ENCODE results near the gene RABGAP1.

Gene RABGAP1

DNA sequence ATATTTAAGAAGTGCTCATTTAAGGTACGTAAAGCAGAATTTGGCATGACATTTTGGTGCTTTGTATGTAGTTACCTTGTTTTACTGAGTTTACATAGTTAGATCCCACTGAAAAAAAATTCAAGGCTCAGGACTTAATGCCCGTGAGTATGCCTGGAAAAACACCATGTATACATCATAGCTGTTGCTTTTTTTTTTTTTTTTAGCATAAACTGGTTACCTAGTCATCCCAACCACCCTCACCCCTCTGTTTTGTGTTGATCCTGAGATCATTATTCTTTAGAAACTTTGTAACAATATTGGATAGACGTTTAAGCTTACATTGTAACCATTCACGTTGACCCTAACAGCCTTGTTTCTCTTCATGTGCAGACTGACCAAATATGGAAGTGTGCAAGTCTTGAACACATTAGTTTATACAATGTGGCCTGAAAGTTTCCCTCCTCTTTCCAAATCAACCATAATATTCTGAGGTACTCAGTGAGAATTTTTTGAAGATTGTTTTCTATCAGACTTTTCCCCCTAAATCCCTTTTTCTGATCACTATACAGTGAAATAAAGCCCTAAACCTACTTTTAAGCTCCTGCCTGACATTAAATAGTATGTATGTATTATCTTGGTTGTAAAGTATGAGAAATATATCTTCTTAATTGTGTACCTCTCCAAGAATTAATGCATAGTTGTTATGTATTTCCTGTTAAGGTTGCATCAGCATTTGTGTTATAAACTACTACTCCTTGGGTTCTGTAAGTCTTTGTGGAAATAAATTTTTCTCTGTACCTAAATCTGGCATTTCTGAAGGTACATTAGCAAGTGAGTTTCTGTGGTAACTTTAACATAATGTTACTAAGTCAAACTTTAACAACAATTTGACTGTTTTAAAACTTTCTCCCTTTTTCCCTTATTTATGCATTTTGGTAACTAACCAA is 4.4 kb downstream of the RABGAP1 start:
- DNase-seq = no peak

DNA sequence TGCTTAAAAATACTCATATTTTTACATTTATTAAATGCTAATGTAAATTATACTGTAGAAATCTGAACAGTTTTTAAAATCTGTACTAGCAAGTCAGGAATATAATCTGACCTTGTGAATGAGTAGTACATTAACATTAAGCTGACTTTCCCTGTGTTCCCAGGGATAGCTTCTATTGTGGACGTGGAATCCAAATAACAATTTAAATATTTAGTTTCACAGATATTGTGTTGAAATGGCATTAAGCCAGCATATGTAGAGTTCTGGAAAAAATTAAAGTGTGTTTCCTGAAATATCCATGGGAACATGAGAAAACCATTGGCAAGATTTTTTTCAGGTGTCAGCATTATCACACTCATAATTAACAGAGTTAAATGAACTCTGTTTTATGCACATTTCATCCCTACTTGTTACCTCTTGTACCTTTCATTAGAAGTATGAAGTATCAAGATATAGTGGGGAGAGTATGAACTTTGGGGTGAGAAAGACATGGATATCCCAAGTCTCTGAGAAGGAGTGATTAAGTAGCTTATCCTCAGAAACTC is 5.7 kb downstream of the RABGAP1 start:
- no peak for DNase-seq

DNA sequence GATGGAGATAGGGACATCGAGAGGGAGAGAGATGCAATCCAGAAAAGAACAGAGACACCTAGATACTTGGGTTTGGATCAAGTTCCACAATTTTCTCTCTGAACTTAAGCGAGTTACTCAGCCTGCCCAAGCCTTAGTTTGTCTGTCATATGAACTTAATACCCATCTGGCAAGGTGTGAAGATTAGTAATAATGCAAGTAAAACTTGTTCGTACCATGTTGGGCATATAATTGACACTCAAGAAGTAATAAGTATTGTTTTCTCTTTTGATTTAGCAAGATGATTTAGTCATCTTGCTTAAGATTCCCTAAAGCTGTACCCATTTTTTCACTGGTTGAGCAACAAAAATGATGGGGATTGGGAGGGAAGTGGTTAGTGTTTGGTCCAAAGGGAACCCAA is 7.5 kb downstream of the RABGAP1 start:
- no peak for DNase-seq

DNA sequence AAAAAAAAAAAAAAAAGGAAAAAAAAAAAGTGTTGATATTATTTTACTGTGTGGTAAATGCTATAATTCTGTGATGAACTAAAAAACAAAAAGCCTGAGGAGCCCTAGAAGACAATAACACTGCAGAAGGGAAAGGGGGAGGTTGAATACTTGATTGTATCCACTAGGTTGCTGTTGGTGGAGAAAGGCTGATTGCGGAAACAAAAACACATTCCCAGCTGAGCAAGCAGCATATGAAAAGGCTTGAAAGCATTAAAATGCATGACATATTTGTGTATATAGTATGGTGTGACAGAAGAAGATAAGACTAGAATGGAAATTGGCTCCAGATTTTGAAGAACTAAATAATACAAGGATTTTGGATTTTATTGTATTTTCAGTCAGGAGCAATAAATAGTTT is 8.9 kb downstream of the RABGAP1 start:
- DNase-seq = no peak

DNA sequence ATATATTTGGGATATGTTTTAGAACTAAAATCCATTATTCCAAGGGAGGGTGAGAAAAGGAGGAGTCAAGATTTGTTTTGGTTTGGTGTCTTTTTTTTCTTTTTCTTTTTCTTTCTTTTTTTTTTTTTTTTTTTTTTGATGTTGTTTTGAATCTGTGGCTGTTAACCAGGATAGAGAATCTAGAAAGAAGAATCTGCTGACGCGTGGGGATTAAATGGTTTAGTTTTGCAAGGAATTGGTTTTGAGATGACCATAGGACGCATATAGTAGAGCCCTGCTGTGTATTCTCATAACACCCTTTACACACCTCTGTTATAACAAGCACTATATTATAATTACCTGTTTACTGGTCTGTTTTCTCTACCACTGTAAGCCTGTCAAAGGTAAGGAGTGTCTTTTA is 9.4 kb downstream of the RABGAP1 start:
- DNase-seq = no peak

DNA sequence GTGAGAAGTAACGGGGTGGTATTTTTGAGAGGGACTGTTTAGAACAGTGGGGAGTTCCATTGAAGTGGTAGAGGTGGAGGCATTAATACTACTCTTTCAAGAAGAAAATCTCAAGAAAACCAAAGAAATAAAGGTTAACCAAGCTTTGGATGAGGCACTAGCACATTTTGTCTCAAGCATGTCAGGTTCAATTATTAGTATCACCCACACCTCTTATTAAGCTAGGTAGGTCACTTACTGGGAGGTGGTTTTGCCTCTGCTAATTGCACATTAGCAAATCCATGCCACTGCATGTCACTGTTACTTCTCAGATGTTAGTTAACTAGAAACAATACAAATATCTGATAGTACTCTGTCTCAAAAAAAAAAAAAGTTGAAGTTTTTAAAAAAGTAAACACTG is 10.2 kb downstream of the RABGAP1 start:
- DNase-seq = no peak

DNA sequence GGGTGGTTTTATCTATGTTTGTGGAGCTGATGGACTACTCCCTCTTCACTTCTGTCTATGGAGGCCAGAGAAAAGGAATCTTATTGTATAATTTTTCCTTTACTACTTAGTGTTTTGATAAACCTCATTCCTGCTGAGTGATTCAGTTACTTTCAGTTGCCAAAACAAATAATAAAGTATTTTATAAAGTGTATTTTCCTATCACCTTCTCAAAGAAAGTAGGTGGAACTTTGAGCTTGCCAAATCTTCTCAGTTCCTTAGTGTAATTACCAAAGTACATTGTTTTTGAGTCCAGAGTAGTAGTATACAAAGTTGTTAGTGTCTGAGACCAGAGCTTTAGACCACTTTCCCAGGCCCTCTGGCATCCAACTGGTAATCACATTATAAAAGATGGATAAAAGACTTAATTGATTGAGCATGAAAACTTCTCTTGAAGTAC is 13.5 kb downstream of the RABGAP1 start:
- no peak for DNase-seq

DNA sequence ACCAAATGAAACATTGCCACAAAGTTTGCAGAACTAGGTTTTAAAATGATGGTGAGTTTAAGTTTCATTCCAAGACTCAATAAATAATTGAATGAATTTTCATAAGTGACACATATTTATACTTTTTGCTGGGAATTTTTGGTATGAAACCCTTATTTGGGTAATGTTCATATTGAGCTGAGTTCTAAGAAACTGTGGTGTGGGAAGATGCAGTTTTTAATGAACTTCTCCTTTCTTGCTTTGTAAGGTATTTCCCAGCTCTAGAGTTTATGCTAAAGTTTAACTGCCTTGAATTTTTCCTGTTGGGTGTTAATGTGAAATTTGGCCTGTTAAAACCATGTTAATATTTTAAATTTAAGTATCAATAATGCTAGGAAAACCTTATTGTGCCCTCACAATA is 15.1 kb downstream of the RABGAP1 start:
- no peak for DNase-seq

DNA sequence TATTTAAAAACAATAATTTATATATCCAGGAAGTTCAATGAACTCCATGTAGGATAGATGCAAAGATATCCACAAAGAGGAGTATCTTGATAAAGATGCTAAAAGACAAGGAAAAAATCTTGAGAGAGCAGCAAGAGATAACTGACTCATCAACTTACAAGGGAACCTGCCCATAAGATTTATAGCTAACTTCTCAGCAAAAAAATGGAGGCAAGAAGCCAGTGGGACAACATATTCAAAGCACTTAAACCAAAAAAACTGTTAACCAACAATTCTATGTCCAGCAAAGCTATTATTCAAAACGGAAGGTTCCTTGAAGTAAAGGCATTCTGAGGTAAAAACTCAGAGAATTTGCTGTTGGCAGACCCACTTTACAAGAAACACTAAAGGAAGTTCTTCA is 20.3 kb downstream of the RABGAP1 start:
- no peak for DNase-seq

DNA sequence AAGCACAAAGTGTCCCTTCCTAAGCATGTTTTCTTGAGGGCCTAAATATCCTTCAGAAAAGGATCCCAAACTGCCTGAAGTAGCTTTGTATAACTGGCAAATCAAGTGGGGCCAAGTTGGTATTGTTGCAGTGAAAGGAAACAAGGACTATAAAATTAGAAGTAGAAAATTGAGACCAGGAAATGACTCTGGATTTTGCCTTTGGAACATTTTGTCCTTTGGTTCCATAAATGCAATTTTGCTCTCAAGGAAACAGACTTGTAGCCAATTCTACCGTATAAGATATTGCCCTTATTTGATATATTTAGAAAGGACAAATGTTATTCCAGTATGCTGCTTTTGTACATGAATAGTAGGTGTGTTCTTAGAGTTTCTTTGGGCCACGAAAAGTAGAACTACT is 34.4 kb downstream of the RABGAP1 start:
- no peak for DNase-seq

DNA sequence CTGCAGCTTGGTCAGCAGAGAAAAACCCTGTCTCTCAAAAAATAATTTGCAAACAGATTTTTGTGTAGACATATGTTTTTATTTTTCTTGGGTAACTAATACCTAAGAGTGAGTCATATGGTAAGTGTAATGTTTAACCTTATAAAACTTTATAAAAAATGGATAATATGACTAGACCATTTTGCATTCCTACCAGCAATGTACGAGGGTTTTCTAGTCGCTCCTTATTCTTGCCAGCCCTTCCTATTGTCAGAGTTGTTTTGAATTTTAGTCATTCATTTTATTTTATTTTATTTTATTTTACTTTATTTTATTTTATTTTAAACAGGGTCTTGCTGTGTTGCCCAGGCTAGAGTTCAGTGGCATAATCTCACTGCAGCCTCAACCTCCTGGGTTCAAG is 37.8 kb downstream of the RABGAP1 start:
- no peak for DNase-seq

DNA sequence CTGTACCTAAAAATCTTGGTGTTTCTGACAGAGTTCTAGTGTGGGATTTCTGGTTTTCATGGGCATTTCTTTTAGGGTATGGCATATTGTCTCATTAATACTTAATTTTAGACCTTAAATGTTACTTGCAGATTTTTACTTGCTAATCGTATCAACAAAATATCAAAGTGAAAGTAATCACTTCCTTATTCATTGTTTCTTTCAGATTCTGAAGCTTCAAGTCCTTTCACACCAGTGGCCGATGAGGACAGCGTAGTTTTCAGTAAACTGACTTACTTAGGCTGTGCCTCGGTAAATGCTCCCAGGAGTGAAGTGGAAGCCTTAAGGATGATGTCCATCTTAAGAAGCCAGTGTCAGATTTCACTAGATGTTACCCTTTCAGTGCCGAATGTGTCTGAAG is 45.2 kb downstream of the RABGAP1 start:
- DNase-seq = no peak

DNA sequence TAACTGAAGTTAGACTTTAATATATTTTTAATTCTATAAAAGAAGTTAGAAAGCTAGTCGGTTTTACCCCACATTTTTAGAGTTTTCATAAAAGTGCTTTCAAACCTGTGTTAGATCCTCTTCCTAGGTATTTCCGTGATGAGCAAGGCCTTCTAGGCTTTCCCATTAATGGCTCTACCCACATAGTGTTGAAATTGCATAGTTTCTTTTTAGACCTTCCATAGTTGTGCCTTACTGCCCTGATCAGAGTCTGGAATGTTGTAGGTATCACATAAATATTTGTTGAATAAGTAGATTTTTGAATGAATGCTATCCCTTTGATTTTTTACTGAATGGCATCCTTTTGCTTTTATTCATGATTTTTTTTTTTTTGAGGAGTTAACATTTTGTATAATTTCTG is 47.3 kb downstream of the RABGAP1 start:
- DNase-seq = no peak

DNA sequence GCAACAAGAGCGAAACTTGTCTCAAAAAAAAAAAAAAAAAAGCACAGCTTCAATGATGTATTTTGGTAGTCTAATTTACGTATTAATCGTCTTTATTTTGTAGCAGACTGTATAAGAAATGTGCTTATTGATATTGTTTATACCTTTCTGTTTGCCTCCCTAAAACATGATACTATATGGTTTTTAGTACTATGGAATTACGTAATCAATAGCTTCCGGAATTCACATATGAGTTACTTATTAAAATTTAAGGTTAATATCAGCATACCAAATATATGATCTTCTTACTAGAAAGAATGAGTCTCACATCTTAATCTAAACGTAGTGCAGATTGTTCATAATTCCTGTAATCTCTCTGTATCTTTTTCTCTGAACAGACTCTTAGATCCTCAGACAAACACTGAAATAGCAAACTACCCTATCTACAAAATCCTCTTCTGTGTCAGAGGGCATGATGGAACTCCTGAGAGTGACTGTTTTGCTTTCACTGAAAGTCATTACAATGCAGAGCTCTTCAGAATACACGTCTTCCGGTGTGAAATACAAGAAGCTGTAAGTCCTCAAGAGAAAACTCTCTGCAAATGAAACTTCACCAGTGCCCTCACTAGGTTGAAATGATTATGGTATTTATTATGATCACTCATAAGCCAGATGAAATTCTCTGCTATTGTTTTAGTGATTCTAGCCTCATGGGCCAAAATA is 48.3 kb downstream of the RABGAP1 start:
- DNase-seq = no peak

DNA sequence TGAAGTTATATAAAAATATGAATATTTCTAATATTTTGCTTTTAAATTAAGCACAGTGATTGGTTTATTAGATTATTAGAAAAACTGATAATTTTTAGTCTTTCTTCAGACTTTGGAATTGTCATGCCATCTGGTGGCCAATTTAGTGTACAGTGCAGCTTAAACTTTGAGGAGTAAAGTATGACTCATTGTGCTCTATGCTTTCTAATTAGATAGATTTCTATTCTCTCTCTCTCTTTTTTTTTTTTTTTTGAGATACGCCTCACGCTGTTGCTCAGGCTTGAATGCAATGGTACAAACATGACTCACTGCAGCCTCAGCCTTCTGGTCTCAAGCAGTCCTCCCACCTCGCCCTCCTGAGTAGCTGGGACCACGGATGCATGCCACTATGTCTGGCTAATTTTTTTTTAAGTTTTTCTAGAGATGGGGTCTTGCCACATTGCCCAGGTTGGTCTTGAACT is 50.6 kb downstream of the RABGAP1 start:
- no peak for DNase-seq

DNA sequence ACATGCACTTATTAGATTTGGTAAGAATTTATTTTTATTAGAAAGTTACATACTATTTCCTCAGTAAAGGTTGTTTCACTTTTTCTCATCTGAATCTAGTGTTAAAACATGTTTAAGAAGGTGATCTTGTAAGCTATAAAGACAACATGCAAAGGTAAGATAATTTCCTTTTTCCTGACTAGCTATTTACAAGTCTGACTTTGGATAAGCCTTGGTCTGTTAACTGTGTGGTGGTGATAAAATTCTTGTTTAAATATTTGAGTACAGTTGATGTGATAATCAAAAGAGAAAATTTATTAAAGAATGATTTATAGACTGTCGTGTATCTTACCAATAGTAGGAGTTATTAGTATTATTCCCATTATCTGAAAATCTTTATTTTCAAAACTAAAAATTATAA is 55.8 kb downstream of the RABGAP1 start:
- DNase-seq = no peak

DNA sequence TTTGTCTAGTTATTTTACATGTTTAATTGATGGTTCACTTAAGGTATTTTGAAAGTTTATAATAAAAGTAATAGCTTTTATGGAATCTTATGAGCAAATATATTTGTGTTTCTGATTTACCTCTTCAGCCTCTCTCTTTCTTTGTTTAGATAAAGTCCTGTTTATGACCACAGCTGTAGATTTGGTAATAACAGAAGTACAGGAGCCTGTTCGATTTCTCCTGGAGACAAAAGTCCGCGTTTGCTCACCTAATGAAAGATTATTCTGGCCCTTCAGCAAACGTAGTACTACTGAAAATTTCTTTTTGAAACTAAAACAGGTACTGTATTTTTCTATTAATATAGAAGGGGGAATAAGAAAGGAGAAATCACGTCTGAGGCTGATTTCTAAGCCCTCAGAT is 57.6 kb downstream of the RABGAP1 start:
- no peak for DNase-seq

DNA sequence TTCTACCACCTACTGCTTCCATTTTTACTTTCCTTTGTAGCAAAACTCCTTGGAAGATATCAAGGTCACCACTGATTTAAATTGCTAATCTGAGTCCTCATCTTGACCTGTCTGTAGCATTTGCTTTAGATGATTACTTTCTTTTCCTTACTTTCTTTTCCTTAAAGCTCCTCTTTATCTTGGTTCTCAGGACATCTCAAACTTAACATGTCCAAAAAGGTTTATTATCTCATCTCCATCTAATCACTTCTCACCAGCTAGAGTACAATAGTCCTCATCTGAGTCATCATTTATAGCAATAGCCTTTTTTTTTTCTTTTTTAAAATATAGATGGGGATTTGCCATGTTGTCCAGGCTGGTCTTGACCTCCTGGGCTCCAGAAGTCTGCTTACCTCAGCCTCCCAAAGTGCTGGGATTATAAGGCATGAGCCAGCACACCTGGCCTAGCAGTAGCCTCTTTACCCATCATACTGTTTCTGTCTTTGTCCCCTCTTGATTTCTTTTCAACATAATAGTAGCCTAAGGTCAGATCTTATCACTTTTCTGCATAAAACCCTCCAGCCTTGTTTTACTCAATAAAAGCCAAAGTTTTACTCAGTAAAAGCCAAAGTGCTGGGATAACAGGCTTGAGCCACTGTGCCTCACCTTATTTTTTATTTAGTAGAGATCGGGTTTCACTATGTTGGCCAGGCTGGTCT is 59.7 kb downstream of the RABGAP1 start:
- no peak for DNase-seq

DNA sequence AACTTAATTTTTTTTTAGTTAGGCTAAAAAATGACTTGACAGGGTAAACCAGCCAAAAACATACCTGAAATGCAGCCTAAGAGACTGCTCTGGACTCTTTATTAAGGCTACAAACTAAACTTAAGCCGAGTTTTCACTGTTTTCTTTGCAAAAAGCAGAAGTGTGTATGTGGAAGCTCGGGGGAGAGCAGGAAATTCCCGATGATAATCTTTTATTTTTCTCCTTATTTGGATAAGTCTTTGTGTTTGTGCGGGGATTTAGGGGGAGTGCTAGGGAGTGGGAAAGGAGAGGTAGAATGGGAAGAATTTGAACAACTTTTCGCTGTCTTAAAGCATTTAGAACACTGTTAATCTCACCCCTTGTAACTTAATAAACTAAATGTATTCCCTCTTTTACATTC is 61.9 kb downstream of the RABGAP1 start:
- no peak for DNase-seq

DNA sequence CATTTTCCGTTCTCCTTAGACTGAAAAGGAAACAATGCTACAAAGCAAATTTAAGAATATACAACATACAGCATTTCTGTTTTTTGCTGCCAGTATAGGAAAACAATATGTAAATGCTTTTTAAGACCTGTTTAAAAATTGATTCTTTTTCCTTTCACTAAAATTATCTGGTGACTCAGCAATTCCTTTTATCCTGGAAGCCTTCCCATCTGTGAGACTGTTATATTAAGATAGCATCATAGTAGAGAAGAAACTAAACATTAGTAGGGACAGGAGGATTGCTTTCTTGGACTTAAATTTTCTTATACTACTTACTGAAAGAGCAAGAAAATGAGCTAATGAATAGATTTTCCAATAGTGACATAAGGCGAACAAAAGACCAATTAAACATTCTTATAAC is 62.6 kb downstream of the RABGAP1 start:
- DNase-seq = no peak

DNA sequence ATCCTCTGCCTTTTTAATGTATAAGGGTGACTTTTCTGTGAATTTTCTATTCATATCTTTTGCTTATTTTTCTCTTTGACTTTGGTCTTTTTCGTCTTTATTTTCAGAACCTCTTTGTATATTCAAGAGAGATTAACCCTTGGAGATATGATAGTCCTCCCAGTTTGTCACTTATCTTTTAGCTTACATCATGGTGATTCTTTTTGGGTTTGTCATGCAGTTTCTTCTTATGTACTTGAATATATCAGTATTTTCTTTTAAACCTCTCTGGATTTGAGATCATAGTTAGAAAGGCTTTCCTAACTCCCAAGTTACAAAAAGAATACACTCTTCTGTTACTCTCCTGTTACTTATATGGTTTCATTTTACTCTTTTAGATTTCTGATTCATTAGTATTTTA is 65.1 kb downstream of the RABGAP1 start:
- DNase-seq = no peak

DNA sequence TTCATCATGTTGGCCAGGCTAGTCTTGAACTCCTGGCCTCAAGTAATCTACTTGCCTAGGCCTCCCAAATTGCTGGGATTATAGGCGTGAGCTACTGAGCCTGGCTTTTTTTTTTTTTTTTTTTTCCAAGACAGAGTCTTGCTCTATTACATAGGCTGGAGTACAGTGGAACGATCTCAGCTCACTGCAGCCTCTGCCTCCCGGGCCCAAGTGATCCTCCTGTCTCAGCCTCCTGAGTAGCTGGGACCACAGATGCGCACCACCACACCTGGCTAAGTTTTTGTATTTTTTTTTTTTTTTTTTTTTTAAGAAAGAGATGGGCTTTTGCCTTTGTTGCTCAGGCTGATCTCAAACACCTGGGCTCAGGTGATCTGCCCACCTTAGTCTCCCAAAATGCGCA is 66.4 kb downstream of the RABGAP1 start:
- no peak for DNase-seq

DNA sequence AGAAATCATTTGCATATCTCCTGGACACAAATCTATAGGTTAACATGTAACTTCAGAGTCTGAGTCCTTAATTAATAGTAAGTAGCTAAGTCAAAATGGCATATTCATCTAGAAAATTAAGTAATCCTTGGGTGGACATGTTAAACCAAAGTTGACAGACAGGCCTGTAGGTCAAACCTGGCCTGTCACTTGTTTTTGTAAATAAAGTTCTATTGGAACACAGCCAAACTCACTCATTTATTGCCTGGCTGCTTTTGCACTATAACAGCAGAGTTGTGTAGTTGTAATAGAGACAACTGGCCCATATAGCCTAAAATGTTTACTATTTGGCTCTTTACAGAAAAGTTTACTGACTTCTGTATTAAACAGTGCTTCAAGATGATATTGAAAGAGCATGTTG is 68.1 kb downstream of the RABGAP1 start:
- DNase-seq = no peak

Data from CD4-positive, alpha-beta T cell treated with Interferon gamma for 1 hour (primary cell).